A673 (cell line): ENCODE data around the gene PUDP.

Source experiments
- EZH2 ChIP-seq: fragments of 200-600 bp; sonication (generic); IDR thresholded peaks from 2 replicates; pipeline ENCODE4 v1.6.1; 2017; ENCODE audit warnings: borderline replicate concordance, low read depth, mild to moderate bottlenecking, mixed read lengths, antibody characterized with exemption, low read length; ENCODE audit not compliant: poor library complexity, severe bottlenecking
- TF ChIP-seq, protein P1 (sequence below): fragments of 300-800, 200-600 bp; sonication (generic); conservative IDR thresholded peaks from 2 replicates; pipeline ENCODE4 v1.5.1; 2017; ENCODE audit warnings: low read depth, mild to moderate bottlenecking, antibody characterized with exemption, low read length, moderate library complexity, mixed read lengths

DNA sequence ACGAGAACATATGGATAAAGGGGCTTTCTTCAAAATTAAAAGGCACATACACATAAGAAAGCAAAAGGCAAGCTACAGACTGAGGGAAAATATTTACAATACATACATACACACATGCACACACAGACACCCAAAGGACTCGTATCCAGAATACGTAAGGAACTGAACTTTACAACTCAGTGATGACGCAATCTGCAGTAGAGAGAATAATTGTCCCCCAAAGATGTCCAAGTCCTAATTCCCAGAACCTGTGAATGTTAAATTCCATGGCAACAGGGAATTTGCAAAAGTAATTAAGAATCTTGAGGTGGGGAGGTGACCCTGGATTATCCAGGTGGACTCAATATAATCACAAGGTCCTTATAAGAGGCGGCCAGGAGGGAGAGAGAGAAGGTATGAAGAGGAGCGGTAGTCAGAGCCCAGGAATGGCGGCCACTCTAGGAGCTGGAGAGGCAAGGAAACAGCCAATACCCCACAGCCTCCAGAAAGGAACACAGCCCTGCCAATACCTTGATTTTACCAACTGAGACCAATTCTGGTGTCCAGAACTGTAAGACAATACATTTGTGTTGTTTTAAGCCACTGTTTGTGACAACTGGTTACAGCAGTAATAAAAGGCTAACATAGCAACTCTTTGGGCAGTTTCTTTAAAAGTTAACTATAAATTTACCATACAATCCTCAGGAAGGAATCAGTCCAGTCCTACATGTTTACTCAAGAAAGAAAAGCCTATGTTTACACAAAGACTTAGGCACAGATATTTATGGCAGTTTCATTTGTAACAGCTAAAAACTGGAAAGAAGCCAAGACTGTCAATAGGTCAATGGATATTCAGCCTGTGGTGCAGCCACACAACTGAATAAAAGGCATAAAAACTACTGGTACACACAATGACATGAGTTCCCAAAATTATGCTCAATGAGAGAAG, 27.7 kb downstream of the PUDP start:
- TF ChIP-seq, protein P1, sequence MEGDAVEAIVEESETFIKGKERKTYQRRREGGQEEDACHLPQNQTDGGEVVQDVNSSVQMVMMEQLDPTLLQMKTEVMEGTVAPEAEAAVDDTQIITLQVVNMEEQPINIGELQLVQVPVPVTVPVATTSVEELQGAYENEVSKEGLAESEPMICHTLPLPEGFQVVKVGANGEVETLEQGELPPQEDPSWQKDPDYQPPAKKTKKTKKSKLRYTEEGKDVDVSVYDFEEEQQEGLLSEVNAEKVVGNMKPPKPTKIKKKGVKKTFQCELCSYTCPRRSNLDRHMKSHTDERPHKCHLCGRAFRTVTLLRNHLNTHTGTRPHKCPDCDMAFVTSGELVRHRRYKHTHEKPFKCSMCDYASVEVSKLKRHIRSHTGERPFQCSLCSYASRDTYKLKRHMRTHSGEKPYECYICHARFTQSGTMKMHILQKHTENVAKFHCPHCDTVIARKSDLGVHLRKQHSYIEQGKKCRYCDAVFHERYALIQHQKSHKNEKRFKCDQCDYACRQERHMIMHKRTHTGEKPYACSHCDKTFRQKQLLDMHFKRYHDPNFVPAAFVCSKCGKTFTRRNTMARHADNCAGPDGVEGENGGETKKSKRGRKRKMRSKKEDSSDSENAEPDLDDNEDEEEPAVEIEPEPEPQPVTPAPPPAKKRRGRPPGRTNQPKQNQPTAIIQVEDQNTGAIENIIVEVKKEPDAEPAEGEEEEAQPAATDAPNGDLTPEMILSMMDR = no peak
- TF ChIP-seq EZH2 = no peak
